ENCODE data around the gene P2RY10.

Gene P2RY10

DNA sequence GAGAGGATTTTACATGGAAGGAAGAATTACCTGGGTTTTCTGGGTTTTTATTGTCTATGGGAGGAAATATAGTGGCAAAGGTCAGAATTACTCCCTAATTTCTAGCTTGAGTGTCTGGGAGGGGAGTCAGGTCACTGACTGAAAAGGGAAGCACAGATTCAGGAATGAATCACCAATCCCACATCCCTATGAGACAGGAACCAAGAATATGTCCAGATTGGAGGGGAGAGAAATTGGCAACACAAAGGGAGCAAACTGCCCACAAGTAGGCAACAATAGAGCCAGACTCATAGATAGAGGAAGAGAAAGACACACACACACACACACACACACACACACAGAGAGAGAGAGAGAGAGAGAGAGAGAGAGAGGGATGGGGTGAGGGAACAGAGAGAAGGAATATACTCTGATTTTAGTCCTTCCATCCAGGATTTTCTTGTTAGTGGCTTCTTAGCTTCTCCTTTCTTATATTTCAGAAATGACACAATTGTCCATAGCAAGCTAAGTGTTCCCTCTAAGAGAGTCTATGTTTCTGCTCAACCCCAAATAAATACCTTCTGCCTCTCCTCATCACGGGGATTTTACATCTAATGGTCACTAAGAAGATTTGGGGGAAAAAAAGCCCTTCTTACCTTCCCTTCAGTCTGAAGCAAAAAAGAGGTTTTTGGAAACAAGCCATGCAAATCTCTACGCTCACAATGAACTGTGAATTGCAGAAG lies 12.0 kb downstream of the P2RY10 start:
- peak overlapping the region; percentile 42 for H2AFZ ChIP-seq
- peaks cover 3% of the 10 kb centered on the region for H3K4me1 ChIP-seq
- peak overlapping the region; percentile 39 for H3K27ac ChIP-seq
- H3K9ac ChIP-seq, result no peak overlapping the region
- TF ChIP-seq, protein P1, sequence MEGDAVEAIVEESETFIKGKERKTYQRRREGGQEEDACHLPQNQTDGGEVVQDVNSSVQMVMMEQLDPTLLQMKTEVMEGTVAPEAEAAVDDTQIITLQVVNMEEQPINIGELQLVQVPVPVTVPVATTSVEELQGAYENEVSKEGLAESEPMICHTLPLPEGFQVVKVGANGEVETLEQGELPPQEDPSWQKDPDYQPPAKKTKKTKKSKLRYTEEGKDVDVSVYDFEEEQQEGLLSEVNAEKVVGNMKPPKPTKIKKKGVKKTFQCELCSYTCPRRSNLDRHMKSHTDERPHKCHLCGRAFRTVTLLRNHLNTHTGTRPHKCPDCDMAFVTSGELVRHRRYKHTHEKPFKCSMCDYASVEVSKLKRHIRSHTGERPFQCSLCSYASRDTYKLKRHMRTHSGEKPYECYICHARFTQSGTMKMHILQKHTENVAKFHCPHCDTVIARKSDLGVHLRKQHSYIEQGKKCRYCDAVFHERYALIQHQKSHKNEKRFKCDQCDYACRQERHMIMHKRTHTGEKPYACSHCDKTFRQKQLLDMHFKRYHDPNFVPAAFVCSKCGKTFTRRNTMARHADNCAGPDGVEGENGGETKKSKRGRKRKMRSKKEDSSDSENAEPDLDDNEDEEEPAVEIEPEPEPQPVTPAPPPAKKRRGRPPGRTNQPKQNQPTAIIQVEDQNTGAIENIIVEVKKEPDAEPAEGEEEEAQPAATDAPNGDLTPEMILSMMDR (IDR thresholded peaks at IDR 0.05), result no peak
- no peak overlapping the region for H3K4me2 ChIP-seq (ENCODE audit: low read length)
- no peaks in the 10 kb centered on the region for H3K36me3 ChIP-seq (ENCODE audit: control insufficient read depth, insufficient read depth, low read length)
- H3K9me3 ChIP-seq (ENCODE audit: control insufficient read depth, low read length), result no peaks in the 10 kb centered on the region
- no peaks in the 10 kb centered on the region for H3K79me2 ChIP-seq
- no peak overlapping the region for H3K4me3 ChIP-seq (ENCODE audit: low read depth, low read length)
- no peaks in the 10 kb centered on the region for H3K27me3 ChIP-seq (ENCODE audit: control insufficient read depth, insufficient read depth, low read length)

DNA sequence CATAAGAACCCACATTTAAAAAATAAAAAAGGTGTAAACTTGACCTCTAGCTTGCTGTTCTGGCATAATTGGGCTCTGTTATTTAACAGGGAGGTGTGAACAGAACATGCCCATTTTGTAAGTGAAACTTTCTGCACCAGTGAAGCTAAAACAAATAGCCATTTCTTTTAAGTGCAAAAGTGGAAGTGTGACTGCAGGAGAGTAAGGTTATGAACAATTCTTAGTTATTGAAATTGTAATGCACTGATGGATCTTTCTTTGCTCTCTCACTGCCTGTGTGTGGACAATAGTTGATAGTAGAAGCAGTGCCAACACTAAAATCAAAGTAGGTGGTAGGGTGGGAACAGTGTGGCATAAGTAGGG lies 12.6 kb downstream of the P2RY10 start:
- H3K4me1 ChIP-seq, result peaks cover 3% of the 10 kb centered on the region
- H3K4me3 ChIP-seq (ENCODE audit: low read depth, low read length), result no peak overlapping the region
- H3K27me3 ChIP-seq (ENCODE audit: control insufficient read depth, insufficient read depth, low read length), result no peaks in the 10 kb centered on the region
- no peaks in the 10 kb centered on the region for H3K9me3 ChIP-seq (ENCODE audit: control insufficient read depth, low read length)
- H3K9ac ChIP-seq, result no peak overlapping the region
- H3K36me3 ChIP-seq (ENCODE audit: control insufficient read depth, insufficient read depth, low read length), result no peaks in the 10 kb centered on the region
- no peaks in the 10 kb centered on the region for H3K79me2 ChIP-seq
- peak overlapping the region; percentile 42 for H2AFZ ChIP-seq
- TF ChIP-seq, protein P1 (IDR thresholded peaks at IDR 0.05), result no peak
- peak overlapping the region; percentile 65 for H3K27ac ChIP-seq
- H3K4me2 ChIP-seq (ENCODE audit: low read length), result no peak overlapping the region

DNA sequence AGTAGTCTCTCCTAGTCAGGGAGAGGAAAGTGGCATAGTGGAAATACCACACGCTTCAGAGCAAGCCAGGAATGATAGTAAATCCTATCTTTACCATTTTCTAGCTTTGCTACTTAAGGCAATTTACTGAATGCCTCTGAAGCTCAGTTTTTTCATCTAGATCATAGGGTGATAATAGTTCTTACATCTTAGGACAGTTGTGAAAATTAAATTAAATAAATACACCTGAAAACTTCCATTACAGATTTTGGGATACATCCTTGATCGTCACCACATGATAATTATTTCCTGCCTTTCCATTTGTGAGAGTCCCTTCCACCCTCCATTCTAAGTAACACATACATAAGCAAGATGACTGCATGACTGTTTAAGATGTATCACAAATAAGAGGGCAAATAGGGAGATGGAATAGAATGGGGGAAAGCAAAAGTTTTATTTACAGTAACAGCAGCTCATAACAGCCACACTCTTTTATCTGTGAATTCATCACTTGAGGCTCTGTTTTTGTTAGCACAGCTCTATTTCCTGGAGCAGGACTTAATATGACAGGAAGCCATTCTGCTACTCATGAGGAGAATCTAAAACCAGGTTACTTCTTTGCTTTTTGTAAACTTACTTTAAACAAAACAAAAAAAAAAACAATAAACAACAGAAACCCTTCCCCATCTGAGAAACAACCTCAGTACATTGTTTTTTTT lies 13.4 kb downstream of the P2RY10 start:
- Histone ChIP-seq H3K27ac (peak overlapping the region; percentile 65), H3K4me3 (ENCODE audit: low read depth, low read length) (no peak overlapping the region), H3K79me2 (no peaks in the 10 kb centered on the region), H3K4me2 (ENCODE audit: low read length) (no peak overlapping the region), H3K36me3 (ENCODE audit: control insufficient read depth, insufficient read depth, low read length) (no peaks in the 10 kb centered on the region), H3K4me1 (peaks cover 3% of the 10 kb centered on the region), H3K9ac (no peak overlapping the region), H3K9me3 (ENCODE audit: control insufficient read depth, low read length) (no peaks in the 10 kb centered on the region), H3K27me3 (ENCODE audit: control insufficient read depth, insufficient read depth, low read length) (no peaks in the 10 kb centered on the region), H2AFZ (peak overlapping the region; percentile 29)
- TF ChIP-seq, protein P1 (IDR thresholded peaks at IDR 0.05), result no peak

DNA sequence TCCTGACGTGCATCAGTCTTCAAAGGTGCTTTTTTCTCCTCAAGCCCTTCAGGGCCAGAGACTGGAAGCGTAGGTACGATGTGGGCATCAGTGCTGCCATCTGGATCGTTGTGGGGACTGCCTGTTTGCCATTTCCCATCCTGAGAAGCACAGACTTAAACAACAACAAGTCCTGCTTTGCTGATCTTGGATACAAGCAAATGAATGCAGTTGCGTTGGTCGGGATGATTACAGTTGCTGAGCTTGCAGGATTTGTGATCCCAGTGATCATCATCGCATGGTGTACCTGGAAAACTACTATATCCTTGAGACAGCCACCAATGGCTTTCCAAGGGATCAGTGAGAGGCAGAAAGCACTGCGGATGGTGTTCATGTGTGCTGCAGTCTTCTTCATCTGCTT lies 15.7 kb downstream of the P2RY10 start:
- TF ChIP-seq, protein P1 (IDR thresholded peaks at IDR 0.05), result no peak
- Histone ChIP-seq H3K27me3 (ENCODE audit: control insufficient read depth, insufficient read depth, low read length) (no peaks in the 10 kb centered on the region), H3K4me3 (ENCODE audit: low read depth, low read length) (no peak overlapping the region), H2AFZ (no peak overlapping the region), H3K36me3 (ENCODE audit: control insufficient read depth, insufficient read depth, low read length) (no peaks in the 10 kb centered on the region), H3K79me2 (no peaks in the 10 kb centered on the region), H3K27ac (no peak overlapping the region), H3K9ac (no peak overlapping the region), H3K9me3 (ENCODE audit: control insufficient read depth, low read length) (no peaks in the 10 kb centered on the region), H3K4me2 (ENCODE audit: low read length) (no peak overlapping the region), H3K4me1 (peaks cover 3% of the 10 kb centered on the region)
